AG09309 (cell line): ENCODE data around the gene PTPN9.
A peak's percentile ranks its signal among the peaks of the same experiment; 100 is the strongest.

Experiments used
- DNase-seq: peaks from one replicate; pipeline ENCODE4 v3.0.0-alpha.2; 2010; ENCODE audit warnings: low read depth
- H3K4me3 ChIP-seq: 2 replicates; pipeline ENCODE4 v1.5.1; 2011; ENCODE audit warnings: mild to moderate bottlenecking, low read depth, low read length, moderate library complexity; ENCODE audit not compliant: control insufficient read depth
- CTCF ChIP-seq: IDR thresholded peaks from 2 replicates; pipeline ENCODE4 v1.5.1; 2011; ENCODE audit warnings: mild to moderate bottlenecking, low read depth, low read length, inconsistent platforms; ENCODE audit not compliant: insufficient read depth, control insufficient read depth; ENCODE audit errors: missing control alignments

PTPN9 gene

DNA sequence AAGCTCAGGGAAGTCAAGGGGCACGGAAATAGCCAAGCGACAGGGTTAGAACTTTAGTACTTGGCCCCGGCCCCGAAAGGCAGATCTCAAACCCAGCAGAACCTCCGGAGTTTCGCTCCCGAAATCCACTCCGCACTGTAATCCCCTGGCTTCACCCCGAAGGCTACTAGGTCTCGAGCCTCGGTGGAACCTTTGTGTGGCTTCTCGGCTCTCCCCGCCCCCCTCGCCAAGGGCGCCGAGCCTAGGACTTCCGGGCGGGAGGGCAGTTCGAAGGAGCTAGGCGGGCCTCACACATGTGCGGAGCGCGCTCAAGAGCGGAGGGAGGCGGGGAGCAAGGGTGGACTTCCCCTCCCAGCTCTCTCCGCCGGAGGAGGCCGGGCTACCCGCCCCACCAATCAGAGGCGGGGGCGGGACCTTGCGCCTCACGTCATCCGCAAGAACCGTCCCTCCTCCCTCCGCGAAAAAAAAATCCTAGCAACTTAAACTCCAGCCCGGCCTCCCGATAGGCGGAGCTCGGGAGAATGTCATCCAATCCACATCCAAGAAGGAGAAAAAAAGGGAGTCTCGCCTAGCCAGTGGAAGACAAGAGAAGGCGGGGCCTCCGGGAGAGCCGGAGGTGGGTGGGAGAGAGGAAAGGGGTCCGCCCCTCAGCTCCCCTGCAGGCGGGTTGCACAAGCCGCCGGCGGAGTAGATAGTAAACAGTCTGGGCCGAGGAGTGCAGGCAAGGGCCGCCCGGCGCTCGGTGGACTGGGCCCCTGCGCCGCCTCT is 125.2 kb downstream of the PTPN9 start:
- peak overlapping the region; percentile 67 for H3K4me3 ChIP-seq
- TF ChIP-seq CTCF = no peak
- peak; percentile 100 for DNase-seq

DNA sequence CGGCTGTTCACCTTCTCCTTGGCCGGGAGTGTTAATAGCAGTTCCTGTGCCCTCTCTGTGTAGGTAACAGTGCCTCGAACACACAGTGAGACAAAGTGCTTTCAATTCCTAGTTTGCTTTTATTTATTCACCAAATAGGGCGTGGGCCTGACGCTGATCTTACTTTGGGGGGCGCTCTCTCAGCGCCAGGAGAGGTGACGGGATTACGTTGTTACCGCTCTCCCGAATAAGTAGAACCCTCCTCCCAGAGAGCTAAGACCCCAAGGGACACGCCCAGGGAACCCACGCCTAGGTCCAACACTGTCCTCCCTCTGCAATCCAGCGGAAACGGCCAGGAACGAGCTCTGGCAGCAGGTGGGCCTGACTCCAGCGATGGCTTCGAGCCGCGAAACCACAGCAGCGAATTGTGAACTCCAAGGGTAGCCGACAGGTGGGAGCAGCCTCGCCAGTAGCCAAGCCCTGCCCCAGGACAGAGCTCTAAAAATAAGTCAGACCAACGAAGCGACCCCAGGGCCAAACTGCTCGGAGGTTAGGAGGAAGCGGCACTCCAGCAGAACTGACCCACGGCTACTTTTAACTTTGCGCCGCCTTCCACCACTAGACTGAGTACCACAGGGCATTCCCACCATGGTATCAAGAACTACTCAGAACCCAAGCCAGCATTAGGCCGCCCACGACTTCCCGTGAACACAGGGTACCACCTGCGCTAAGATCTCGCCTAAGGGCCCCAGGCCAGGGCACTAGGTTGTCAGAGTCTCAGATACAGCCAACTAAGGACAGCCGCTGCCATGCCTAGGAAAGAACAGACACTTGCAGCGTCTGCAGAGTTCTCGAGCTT is 126.0 kb downstream of the PTPN9 start:
- DNase-seq = no peak
- TF ChIP-seq CTCF = no peak
- peak overlapping the region; percentile 67 for H3K4me3 ChIP-seq

DNA sequence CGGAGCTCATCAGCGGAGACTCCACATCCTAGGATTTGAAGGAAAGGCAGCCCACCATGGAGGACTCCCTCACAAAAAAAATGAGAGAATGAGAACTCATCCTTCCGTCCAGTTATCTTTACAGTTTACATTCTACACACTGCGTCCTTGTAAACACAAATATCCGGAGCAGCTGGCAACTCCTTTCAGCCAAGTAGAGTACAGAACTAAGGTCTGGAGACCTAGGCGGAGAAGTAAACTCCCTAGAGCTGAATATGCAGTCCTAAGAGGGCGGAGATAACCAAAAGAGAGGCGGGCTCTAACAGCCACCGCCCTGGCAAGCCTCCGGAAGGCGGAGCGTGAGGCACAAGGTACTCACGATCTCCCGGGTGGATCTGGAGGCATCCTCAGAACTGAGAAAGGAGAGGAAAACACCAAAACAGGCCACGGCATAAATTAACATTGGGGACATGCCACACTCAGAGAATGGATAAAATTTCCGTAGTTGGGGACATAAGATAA is 126.7 kb downstream of the PTPN9 start:
- H3K4me3 ChIP-seq = peak overlapping the region; percentile 67
- no peak for TF ChIP-seq CTCF
- DNase-seq = no peak

DNA sequence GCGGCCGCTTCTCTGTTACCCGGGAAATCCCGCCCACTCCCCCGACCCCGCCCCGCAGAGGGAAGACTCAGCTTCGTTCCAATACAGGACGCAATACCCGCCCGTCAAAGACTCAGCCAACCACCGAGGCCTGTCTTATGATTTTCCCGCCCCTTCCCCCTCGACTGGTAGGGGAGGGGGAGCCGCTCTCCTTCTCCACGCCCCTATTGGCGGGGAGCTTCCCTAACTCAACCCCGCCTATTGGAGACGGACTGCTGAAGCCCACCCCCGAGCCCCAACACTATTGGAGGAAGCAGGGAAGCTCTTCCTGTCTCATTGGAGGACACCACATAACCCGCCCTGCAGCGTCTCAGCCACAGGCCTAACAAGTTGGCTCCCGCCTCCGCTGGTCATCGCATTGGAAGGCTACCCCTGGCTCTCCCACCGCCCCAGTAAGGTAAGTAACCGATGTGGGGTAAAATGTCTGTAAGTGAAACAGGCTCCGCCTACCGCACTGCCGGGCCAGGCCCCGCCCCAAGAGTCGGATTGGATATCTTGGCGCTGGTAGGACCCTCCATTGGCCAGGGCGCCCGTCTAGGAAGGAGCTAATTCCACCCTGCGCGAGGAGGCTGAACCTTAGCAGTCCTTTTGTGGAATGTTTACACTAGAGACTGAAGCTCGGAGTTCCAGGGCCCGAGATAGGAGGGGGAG is 127.3 kb downstream of the PTPN9 start, which contains the start of gene SIN3A:
Gene SIN3A (minus strand): TSS at position 17 of the 690 bp plus-strand sequence. CDS start 21,315 bp downstream, outside the sequence.
- DNase-seq = peak; percentile 100
- peak within 1 kb of the TSS; percentile 67 for H3K4me3 ChIP-seq
- TF ChIP-seq CTCF = no peak

GRCh38 chr15:75451202-75451673 is 127.9 kb downstream of the PTPN9 start:
- H3K4me3 ChIP-seq = peak overlapping the region; percentile 64
- TF ChIP-seq CTCF = no peak
- DNase-seq = no peak
